Keratinocyte (primary cell): ENCODE results near the gene JAG2. TPM values are rescaled to one million over a fixed set of nuclear protein-coding genes. Genes with fewer than 3 reads are reported as not detected.

ENCODE experiments used
- DNase-seq: peaks from one replicate; pipeline ENCODE4 v3.0.0-alpha.2; 2011; ENCODE audit warnings: low read depth, missing footprints, low spot score
- FAIRE-seq: peaks from 2 replicates; lab custom pipeline; 2011; peaks lifted over from hg19 to GRCh38; lab: Jason Lieb, UNC
- H2AFZ ChIP-seq: 2 replicates; pipeline ENCODE4 v1.6.0; 2012; ENCODE audit warnings: low read length, control low read depth, inconsistent platforms; ENCODE audit not compliant: control insufficient read depth
- H3K27ac ChIP-seq: 2 replicates; pipeline ENCODE4 v1.5.1; 2011; ENCODE audit warnings: low read length; ENCODE audit not compliant: control insufficient read depth, insufficient read depth
- H3K27me3 ChIP-seq: 3 replicates; pipeline ENCODE4 v1.6.0; 2011; ENCODE audit warnings: low read length; ENCODE audit not compliant: control insufficient read depth, insufficient read depth; ENCODE audit errors: extremely low read depth
- H3K36me3 ChIP-seq, 2 experiments: 2 replicates in 1 of 2; 3 replicates in 1 of 2; pipeline ENCODE4 v1.5.1; 2011; ENCODE audit warnings: low read length in 2 of 2, mild to moderate bottlenecking in 1 of 2; ENCODE audit not compliant: control insufficient read depth in 2 of 2, insufficient read depth in 2 of 2; ENCODE audit errors: extremely low read depth in 1 of 2
- H3K4me1 ChIP-seq: 3 replicates; pipeline ENCODE4 v1.5.1; 2011; ENCODE audit warnings: low read length; ENCODE audit not compliant: control insufficient read depth, insufficient read depth; ENCODE audit errors: extremely low read depth
- H3K4me2 ChIP-seq: 3 replicates; pipeline ENCODE4 v1.6.0; 2011; ENCODE audit warnings: low read depth, low read length; ENCODE audit not compliant: control insufficient read depth, insufficient read depth; ENCODE audit errors: extremely low read depth
- H3K4me3 ChIP-seq, 3 experiments: fragments of 200-600 bp in 1 of 3; sonication (generic) in 1 of 3; 2 replicates in 2 of 3; 3 replicates in 1 of 3; pipeline ENCODE4 v1.5.1; 2011 to 2016; ENCODE audit warnings: low read length in 3 of 3, mild to moderate bottlenecking in 3 of 3, control low read depth in 2 of 3, inconsistent platforms in 1 of 3, low read depth in 1 of 3, mixed read lengths in 1 of 3, mixed run types in 1 of 3, moderate library complexity in 1 of 3; ENCODE audit not compliant: control insufficient read depth in 2 of 3, insufficient read depth in 2 of 3; ENCODE audit errors: extremely low read depth in 1 of 3
- H3K79me2 ChIP-seq: 2 replicates; pipeline ENCODE4 v1.6.0; 2012; ENCODE audit warnings: low read length; ENCODE audit not compliant: control insufficient read depth, insufficient read depth
- H3K9ac ChIP-seq: 3 replicates; pipeline ENCODE4 v1.6.0; 2011; ENCODE audit warnings: low read length; ENCODE audit not compliant: control insufficient read depth, insufficient read depth; ENCODE audit errors: extremely low read depth
- H3K9me1 ChIP-seq: 3 replicates; pipeline ENCODE4 v1.6.0; 2011; ENCODE audit warnings: low read length; ENCODE audit not compliant: control insufficient read depth, insufficient read depth; ENCODE audit errors: extremely low read depth
- H3K9me3 ChIP-seq: 2 replicates; pipeline ENCODE4 v1.5.1; 2012; ENCODE audit warnings: low read depth, low read length; ENCODE audit not compliant: control insufficient read depth
- H4K20me1 ChIP-seq: 3 replicates; pipeline ENCODE4 v1.6.0; 2011; ENCODE audit warnings: low read length; ENCODE audit not compliant: control insufficient read depth, insufficient read depth; ENCODE audit errors: extremely low read depth
- CTCF ChIP-seq, 3 experiments: IDR thresholded peaks in 1 of 3; conservative IDR thresholded peaks in 1 of 3; optimal IDR thresholded peaks in 1 of 3; 2 replicates in 2 of 3; 3 replicates in 1 of 3; pipeline versions ENCODE3 to v1.5.1; 2011; ENCODE audit warnings: low read length in 3 of 3, mild to moderate bottlenecking in 3 of 3, moderate library complexity in 2 of 3, control low read depth in 1 of 3, inconsistent platforms in 1 of 3; ENCODE audit not compliant: insufficient read depth in 2 of 3; ENCODE audit errors: extremely low read depth in 1 of 3
- EZH2 ChIP-seq: IDR thresholded peaks from one replicate; pipeline ENCODE4 v1.6.1; 2012; ENCODE audit warnings: inconsistent platforms, mild to moderate bottlenecking, low read length, moderate library complexity
- dilution Hi-C: fragments of 300-500 bp; cut with MboI; formaldehyde crosslinking; loops from one replicate; pipeline ENCODE4 v1.7.0; 2020; ENCODE audit warnings: low sequenced_read_pairs; ENCODE audit not compliant: extremely low pct_ligation_motif_present
- polyA plus RNA-seq, 5 experiments: library from polyadenylated mRNA; depleted of rRNA in 3 of 5; stranded (reverse) in 3 of 5; stranded (forward) in 1 of 5; unstranded in 1 of 5; fragments of >200 nt; gene quantifications; 1 replicate in 1 of 5; 2 replicates in 3 of 5; 3 replicates in 1 of 5; pipeline versions ENCODE4 v1.2.1 to v1.2.3, GENCODE V29; 2011 to 2012; ENCODE audit warnings: missing spikeins in 2 of 5, low read depth in 1 of 5, low replicate concordance in 1 of 5

Gene JAG2
- polyA plus RNA-seq, 1 donor (not counting 4 experiments of a cell fraction or from before 2014, with no cell fraction given) = 28.3 TPM

- Histone ChIP-seq H3K4me2 (peak overlapping the region; percentile 82), H3K9me1 (no peaks in the 10 kb centered on the region), H3K9ac (peak overlapping the region; percentile 68), H3K36me3 (no peaks in the 10 kb centered on the region), H3K79me2 (no peaks in the 10 kb centered on the region), H2AFZ (no peak overlapping the region), H3K4me1 (peaks cover 50% of the 10 kb centered on the region), H3K27me3 (no peaks in the 10 kb centered on the region), H3K9me3 (no peaks in the 10 kb centered on the region), H3K27ac (peak overlapping the region; percentile 74), H3K4me3 (peak overlapping the region; percentile 65 to 67 (median 66)), H4K20me1 (no peaks in the 10 kb centered on the region)
- no peak for FAIRE-seq
- TF ChIP-seq EZH2 = no peak
- no peak for TF ChIP-seq CTCF (optimal IDR thresholded peaks at IDR 0.05 in 1 of 3, IDR thresholded peaks at IDR 0.05 in 1 of 3, conservative IDR thresholded peaks at IDR 0.05 in 1 of 3; ENCODE audit: extremely low read depth in 1 of 3, insufficient read depth in 2 of 3, low read length in 3 of 3)
- DNase-seq = no peak
- dilution Hi-C loops = no loop called here
Observed at GRCh38 chr14:105092171-105093037, 76.2 kb downstream of the JAG2 start.

- no peaks in the 10 kb centered on the region for H3K27me3 ChIP-seq
- H3K79me2 ChIP-seq = no peaks in the 10 kb centered on the region
- no peaks in the 10 kb centered on the region for H3K9me1 ChIP-seq
- peak overlapping the region; percentile 65 to 67 (median 66) for H3K4me3 ChIP-seq
- peaks cover 45% of the 10 kb centered on the region for H3K4me1 ChIP-seq
- dilution Hi-C loops = no loop called here
- H3K4me2 ChIP-seq = peak overlapping the region; percentile 82
- DNase-seq = peak; percentile 95
- FAIRE-seq = peak; percentile 89
- no peaks in the 10 kb centered on the region for H4K20me1 ChIP-seq
- no peak overlapping the region for H2AFZ ChIP-seq
- no peaks in the 10 kb centered on the region for H3K9me3 ChIP-seq
- no peak for TF ChIP-seq EZH2
- TF ChIP-seq CTCF (optimal IDR thresholded peaks at IDR 0.05 in 1 of 3, IDR thresholded peaks at IDR 0.05 in 1 of 3, conservative IDR thresholded peaks at IDR 0.05 in 1 of 3; ENCODE audit: extremely low read depth in 1 of 3, insufficient read depth in 2 of 3, low read length in 3 of 3) = no peak
- H3K36me3 ChIP-seq = no peaks in the 10 kb centered on the region
- H3K9ac ChIP-seq = peak overlapping the region; percentile 68
- peak overlapping the region; percentile 74 for H3K27ac ChIP-seq
Observed at GRCh38 chr14:105091517-105092170, 76.9 kb downstream of the JAG2 start.
